8988T (cell line): ENCODE measurements around the gene POLK.
"Not testable (repeated sequence)": the region's sequence is repeated elsewhere in the genome, so short reads cannot be mapped to it uniquely, and the experiment has no call there.

Experiments
- DNase-seq: peaks from one replicate; pipeline ENCODE4 v3.0.0; 2011

The POLK gene

GRCh38 chr5:75552764-75553163, 41.1 kb downstream of the POLK start:
- no peak for DNase-seq

GRCh38 chr5:75553358-75553757, 41.7 kb downstream of the POLK start:
- no peak for DNase-seq

GRCh38 chr5:75558221-75558620, 46.5 kb downstream of the POLK start:
- no peak for DNase-seq

- no peak for DNase-seq
Observed at GRCh38 chr5:75558981-75559632, 47.4 kb downstream of the POLK start.

- DNase-seq = not testable (repeated sequence)
Observed at GRCh38 chr5:75560655-75561054, 49.0 kb downstream of the POLK start.

- DNase-seq = not testable (repeated sequence)
Observed at GRCh38 chr5:75565991-75566709, 54.5 kb downstream of the POLK start.

- peak; percentile 23 for DNase-seq
Observed at GRCh38 chr5:75566710-75567309, 55.1 kb downstream of the POLK start.

GRCh38 chr5:75567710-75568109, 56.0 kb downstream of the POLK start:
- DNase-seq = no peak

- no peak for DNase-seq
Observed at GRCh38 chr5:75568202-75568601, 56.5 kb downstream of the POLK start.

- DNase-seq = no peak
Observed at GRCh38 chr5:75571547-75571946, 59.9 kb downstream of the POLK start.

- no peak for DNase-seq
Observed at GRCh38 chr5:75574791-75575190, 63.1 kb downstream of the POLK start.

GRCh38 chr5:75578280-75578679, 66.6 kb downstream of the POLK start:
- not testable (repeated sequence) for DNase-seq

- no peak for DNase-seq
Observed at GRCh38 chr5:75584641-75585040, 73.0 kb downstream of the POLK start.

- DNase-seq = no peak
Observed at GRCh38 chr5:75588666-75589065, 77.0 kb downstream of the POLK start.

- DNase-seq = no peak
Observed at GRCh38 chr5:75600535-75600934, 88.8 kb downstream of the POLK start.

GRCh38 chr5:75601567-75601966, 89.9 kb downstream of the POLK start:
- no peak for DNase-seq

- DNase-seq = no peak
Observed at GRCh38 chr5:75601996-75602395, 90.3 kb downstream of the POLK start.

- no peak for DNase-seq
Observed at GRCh38 chr5:75603371-75603770, 91.7 kb downstream of the POLK start.

GRCh38 chr5:75603821-75604220, 92.1 kb downstream of the POLK start:
- no peak for DNase-seq

GRCh38 chr5:75607341-75607740, 95.7 kb downstream of the POLK start:
- not testable (repeated sequence) for DNase-seq

GRCh38 chr5:75608870-75609269, 97.2 kb downstream of the POLK start:
- DNase-seq = no peak

GRCh38 chr5:75610201-75610600, 98.5 kb downstream of the POLK start:
- no peak for DNase-seq

- DNase-seq = not testable (repeated sequence)
Observed at GRCh38 chr5:75610859-75611310, 99.2 kb downstream of the POLK start.
